ENCODE data around the gene FAM3B.
"Not testable (repeated sequence)": the region's sequence is repeated elsewhere in the genome, so short reads cannot be mapped to it uniquely, and the experiment has no call there.

DNA sequence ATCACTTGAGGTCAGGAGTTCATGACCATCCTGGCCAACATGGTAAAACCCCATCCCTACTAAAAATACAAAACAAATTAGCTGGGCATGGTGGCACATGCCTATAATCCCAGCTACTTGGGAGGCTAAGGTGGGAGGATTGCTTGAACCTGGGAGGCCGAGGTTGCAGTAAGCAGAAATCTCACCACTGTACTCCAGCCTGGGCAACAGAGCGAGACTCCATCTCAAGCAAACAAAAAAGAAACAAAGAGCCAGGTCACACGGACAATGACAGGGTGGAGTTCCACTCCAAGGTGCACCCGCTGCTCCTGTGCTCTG, 43.1 kb downstream of the FAM3B start:
- TF ChIP-seq, protein P1, sequence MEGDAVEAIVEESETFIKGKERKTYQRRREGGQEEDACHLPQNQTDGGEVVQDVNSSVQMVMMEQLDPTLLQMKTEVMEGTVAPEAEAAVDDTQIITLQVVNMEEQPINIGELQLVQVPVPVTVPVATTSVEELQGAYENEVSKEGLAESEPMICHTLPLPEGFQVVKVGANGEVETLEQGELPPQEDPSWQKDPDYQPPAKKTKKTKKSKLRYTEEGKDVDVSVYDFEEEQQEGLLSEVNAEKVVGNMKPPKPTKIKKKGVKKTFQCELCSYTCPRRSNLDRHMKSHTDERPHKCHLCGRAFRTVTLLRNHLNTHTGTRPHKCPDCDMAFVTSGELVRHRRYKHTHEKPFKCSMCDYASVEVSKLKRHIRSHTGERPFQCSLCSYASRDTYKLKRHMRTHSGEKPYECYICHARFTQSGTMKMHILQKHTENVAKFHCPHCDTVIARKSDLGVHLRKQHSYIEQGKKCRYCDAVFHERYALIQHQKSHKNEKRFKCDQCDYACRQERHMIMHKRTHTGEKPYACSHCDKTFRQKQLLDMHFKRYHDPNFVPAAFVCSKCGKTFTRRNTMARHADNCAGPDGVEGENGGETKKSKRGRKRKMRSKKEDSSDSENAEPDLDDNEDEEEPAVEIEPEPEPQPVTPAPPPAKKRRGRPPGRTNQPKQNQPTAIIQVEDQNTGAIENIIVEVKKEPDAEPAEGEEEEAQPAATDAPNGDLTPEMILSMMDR (IDR thresholded peaks at IDR 0.05; ENCODE audit: insufficient read depth, low read length) = not testable (repeated sequence)
- TF ChIP-seq REST (IDR thresholded peaks at IDR 0.05; ENCODE audit: insufficient replicate concordance, low read depth); POLR2AphosphoS5 (IDR thresholded peaks at IDR 0.05; ENCODE audit: low read depth); SPI1 (IDR thresholded peaks at IDR 0.05; ENCODE audit: borderline replicate concordance, low read depth); GABPA (IDR thresholded peaks at IDR 0.05; ENCODE audit: low read depth): not testable (repeated sequence)
